HG03060 (cell line): ENCODE measurements around the gene PRPS2.

Experiments
- ATAC-seq: cut with Tn5 transposase; IDR thresholded peaks from one replicate; pipeline ENCODE4 v1.9.1; 2021; ENCODE audit warnings: low read depth, moderate number of reproducible peaks; ENCODE audit not compliant: unreplicated experiment

The PRPS2 gene

DNA sequence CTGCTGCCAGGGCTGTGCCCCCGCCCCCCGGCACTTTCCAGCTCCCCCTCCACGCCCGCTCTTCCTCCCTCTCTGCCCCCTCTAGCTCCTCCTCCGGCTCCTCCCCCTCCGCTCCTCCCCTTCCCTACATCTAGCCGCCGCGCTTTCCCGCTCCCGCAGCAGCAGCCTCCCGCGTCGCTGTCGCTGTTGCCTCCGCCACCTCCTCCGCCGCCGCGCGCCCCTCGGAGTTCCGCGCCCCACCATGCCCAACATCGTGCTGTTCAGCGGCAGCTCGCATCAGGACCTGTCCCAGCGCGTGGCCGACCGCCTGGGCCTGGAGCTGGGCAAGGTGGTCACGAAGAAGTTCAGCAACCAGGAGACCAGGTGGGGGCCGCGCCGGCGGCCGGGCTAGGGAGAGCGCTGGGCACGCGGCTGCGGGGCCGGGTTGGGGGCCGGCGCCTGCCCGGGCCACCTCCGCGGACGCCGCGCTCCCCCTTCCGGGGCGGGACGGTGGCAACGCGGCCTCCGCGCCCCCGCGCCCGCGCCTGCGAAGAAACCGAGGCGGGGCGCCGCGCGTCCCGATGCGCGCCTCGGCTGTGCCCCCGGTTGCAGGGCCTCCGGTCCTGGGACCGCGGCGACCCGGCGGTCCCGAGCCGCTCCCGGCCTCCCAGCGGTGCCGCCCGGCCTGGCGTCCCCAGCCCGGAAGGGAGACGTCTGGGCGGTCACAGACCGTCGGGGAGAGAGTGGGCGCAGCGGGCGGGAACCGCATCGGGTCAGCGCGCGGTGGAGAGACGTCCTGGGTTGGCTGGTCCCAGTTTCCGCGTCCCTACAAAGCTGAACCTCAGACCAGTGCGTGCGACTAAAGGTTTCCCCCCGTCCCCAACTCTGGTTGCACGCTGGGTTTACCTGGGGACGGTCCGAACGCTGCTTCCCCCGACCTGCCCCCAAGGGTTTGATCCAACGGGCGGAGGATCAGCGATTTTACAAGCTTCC is at the start of gene PRPS2:
Gene PRPS2, plus strand, starts transcription at position 156 of the 972 bp plus-strand sequence. Its CDS starts 86 bp downstream, at position 242.
- ATAC-seq = no peak

DNA sequence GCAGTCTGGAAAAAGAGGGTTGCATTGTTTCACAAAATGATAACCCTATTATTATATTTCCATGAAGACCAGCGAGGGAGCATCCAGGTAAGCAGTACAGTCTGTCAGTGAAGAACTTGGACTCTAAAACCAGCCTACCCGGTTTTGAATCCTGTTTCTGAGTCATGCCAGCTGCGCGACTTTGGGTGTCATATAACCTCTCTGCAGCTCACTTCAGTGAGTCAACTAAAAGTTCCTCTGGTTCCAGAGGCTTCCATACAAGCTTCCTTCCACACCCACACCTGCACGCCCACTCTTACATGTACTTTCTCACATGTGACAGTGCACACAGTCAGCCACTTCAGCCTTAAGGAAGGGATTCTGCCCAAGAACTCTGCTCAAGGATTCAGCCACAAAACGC is 49.8 kb upstream of the PRPS2 start:
- no peak for ATAC-seq

DNA sequence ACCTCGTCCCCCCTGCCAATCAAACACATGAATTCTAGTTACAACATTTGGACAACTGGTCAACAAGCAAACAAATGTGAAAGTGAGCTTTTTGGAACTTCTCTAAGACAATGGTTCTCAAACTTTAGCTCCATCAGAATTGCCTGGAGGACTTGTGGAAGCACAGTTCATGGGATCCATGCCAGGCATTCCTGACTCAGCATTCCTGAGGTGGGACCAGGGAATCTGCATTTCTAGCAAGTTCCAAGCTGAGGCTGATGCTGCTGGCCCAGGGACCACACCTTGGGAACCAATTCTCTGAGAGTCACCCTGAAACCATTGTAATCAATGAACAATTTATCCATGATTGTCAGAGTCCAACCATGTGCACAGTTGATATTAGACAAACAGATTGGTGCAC is 43.8 kb upstream of the PRPS2 start:
- ATAC-seq = no peak

DNA sequence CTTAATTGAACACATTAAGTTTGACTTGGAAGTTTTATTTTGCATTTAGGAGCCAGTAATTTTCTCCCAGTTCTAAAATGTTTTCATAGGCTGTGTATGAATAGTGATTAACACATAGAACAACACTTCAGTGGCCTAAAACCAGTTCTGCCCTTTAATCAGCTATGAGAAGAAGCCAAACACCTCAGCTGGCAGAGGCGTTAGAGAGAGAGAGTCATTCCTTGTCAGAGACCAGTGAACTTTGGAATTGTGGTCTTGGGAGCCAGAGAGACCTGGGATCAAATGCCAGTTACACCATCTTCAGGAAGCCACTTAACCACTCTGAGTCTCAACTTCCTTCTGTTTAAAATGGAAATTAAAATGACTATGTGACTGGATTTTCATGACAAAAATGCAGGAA is 39.3 kb upstream of the PRPS2 start:
- no peak for ATAC-seq

DNA sequence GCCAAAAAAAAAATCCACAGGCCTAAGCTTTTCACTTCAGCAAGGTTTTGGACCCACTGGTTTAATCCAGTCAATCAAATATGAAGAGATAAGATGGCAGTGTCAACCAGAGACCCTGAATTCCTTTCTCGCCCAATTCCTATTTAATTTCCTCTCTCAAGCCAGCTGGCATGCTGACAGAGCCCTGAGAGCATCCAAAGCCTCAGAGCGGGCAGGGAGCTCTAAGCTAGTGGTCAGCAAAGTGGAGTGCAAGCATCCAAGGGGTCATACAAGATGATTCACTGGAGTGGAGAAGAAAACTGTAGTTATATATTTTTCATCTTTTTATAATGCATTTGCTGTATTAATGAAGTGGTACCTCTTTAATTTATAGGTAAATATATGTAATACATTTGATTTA is 37.8 kb upstream of the PRPS2 start:
- ATAC-seq = no peak

DNA sequence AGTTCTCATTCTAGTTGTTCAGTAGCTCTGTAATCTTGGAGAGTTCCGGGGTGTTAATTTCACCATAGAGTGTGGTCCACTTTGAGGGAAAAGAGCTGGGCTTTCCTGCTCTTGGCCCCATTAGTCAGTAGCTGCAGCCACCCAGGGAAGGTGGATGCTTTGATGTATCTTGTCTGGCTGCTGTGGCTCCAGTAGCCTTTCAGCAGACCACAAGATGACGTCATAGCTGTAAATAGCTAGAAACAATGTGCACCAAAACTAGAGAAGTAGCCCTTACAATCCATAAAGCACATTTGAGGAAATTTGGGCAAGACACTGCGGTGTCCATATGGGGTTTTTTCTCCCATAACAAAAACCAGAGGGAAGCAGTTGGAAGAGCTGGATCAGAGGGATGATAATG is 32.9 kb upstream of the PRPS2 start:
- no peak for ATAC-seq

DNA sequence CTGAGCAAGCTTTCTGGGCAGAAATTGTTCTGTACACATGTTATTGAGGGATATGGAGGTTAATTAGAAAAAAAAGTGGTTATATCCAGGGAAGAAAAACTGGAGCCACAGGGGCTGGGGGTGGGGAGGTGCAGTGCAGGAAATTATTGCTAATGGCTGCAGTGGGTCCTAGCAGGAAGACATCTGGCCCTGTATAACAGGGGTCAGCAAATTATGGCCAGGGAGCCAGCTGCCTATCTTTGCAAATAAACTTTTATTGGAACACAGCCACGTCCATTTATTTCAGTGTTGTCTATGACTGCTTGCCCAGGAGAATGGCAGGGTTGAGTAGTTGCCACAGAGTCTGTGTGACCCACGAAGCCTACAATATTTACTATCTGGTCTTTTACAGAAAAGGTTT is 23.4 kb upstream of the PRPS2 start:
- ATAC-seq = no peak

DNA sequence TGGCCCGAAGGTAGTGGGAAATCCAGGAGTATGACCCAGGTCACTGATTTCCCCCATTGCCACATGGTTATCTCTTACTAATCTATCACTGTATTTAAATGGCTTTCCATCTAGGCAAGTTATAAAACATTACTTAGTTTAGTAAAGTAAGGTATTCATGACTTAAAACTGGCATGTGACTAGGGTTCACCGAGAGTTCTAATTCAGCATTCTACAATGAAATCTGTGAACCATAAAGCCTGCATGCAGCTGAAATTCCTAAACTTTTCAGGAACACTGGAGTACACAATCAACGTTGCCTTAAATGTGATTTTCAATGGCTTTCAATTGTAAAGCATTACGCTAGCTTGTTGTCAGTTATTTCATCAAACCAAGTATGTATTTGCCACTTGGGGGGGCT is 22.7 kb upstream of the PRPS2 start:
- ATAC-seq = no peak

DNA sequence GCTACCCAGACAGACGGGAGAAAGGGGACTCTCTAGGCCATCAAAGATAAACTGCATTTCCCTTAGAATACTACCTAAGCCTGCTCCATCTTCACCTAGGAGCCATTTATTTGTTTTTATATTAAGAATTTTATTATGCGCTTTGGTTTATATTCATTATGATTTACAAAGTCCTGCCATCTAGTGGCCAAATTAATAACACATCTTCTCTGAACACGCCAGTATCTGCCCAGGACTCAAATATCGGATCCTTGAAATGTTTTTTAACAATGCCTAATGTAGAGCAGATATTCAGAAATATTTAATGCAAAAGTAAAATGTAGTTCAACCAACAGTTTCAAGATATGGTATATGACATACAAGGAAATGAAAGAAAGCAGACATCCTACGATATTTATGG is 20.8 kb upstream of the PRPS2 start:
- no peak for ATAC-seq

DNA sequence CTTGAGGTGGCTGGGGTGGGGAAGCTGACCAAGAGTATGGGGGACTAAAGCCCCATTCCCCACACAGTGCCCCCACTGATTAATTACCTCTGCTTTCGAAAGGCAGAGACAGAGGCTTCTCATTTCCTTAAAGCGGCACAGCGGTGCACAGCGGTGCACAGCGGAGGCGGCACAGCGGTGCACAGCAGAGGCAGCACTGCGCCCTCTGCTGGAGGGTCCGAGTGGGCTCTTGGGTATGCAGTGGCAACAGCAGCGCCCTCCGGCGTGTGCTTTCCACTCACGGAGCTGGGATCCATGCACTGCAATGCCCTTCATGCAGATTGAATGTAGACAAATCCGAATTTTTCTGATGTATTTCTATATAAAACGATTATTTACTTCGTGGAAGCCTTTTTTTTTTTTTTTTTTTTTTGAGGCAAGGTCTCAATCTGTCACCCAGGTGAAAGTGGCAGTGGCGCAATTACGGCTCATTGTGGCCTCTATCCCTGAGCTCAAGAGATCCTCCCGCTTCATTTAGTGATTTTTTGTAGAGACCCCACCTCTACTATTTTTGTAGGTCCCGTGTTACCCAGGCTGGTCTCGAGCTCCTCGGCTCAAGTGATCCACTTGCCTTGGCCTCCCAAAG is 19.7 kb upstream of the PRPS2 start:
- ATAC-seq = no peak

DNA sequence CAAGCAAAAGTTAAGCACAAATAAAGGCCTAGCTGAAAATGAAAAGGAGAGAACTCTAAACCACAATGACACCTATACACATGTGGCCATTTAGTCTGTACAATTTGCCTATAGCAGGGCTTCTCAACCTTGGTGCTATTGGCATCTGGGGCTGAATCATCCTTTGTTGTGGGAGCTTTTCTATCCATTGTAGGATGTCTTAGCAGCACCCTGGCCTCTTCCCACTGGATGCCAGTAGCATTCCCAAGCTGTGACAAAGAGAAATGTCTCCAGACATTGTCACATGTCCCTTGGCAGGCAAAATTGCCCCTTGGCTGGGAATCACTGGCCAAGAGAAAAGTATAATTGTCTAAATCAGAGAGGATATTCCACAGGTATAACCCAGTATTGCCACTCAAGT is 13.5 kb upstream of the PRPS2 start:
- no peak for ATAC-seq

DNA sequence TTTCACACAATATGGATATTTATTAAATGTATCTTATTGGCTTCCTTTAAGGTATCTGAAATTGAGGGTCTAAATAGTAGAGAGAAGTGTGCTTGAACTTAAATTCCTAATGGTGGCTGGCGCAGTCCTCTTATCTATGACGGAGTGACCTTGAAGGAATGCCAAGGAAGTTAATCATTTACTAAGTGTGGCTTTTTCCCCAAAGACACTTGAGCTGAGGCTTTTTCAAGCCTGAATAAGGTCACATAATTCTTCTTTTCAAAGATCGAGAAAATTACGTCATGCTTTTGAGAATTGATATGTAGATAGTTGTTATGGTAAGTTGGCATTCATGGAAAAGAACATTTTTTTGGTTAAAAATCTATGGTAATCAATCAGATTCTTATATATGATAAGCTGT is 11.7 kb upstream of the PRPS2 start:
- no peak for ATAC-seq

DNA sequence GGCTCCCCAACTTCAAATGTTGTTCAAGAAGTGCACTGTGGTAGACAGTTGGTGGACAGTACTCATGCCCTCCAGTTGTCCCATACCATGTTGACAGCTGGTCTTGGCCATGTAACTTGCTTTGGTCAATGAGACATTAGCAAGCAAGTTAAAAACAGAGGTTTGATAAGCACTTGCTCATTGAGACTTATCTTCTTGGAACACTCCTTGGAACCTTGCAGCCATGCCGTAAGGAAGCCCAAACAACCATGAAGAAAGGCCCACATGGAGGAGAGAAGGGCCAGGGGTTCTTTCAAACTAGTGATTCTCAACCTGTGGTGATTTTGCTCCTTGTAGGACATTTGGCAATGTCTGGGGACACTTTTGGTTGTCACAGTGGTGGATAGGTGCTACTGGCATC is 2.6 kb upstream of the PRPS2 start:
- ATAC-seq = no peak

DNA sequence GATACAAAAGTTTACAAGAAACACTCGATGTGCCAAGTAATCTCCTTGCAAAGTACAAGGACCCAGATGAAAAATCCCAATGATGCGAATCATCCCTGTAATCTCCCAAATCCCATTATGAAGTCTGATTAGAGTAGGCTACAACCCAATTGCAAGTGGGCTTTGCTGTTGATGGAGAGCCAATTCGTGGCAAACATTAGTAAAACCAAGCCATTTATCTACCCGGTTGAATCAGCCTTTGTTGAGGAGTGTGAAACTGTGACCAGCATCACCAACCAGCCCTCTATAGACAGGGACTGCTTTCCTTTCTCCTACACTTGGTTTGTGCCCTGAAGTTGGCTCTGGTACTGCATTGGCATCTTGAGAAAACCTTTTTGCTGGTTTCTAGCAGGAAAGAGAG is 1.2 kb upstream of the PRPS2 start:
- no peak for ATAC-seq

DNA sequence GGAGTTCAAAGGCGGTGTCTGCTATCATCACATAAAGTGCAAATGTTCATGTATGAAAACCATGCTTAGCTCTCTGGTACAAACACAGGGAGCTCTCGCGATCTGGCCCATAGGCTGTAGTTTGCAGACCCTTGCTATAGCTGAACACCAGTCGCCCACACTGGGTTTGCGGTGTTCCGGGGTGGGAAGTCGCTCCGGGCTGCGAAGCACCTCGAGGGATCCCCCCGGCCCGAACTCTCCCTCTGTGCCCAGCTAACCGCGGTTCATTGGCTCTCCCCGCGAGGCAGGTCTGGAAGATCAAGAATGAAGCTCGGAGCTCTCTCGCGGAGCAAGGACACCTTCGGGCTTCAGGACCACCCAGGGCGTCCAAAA is 341 bp upstream of the PRPS2 start:
- no peak for ATAC-seq

DNA sequence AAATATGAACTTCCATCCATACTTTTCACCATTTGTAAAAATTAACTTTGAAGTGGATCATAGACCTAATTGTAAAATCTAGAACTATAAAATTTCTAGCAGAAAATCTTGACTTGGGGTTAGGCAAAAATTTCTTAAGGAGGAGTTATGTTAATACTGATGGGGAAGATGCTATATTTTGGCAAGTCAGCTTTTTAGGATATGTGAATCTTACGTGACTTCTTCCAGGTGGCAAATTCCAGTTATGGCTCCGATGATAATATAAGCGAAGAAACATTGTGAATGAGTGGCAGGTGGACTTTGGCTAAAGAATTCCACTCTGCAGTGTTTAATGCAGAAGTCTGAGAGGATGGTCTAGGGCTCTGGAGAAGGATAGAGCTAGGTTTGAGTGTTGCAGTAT is 1.5 kb downstream of the PRPS2 start:
- no peak for ATAC-seq

DNA sequence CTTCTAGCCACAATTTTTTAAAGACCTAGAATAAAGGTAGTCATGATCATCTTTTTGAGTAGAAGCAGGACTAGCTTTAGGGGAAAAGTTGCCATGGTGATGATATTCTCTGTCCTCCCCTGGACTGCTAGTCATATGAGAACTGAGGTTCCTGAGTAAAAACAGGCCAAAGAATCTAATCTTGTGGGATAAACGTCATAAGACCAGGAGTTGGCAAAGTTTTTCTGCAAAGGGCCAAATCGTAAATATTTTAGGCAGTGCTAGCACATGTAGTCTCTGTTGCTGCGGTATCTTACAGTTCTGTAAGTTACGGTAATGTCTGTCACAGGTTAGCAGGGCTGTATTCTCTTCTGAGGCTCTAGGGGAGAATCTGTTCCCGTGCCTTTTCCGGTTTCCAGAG is 3.4 kb downstream of the PRPS2 start:
- no peak for ATAC-seq

DNA sequence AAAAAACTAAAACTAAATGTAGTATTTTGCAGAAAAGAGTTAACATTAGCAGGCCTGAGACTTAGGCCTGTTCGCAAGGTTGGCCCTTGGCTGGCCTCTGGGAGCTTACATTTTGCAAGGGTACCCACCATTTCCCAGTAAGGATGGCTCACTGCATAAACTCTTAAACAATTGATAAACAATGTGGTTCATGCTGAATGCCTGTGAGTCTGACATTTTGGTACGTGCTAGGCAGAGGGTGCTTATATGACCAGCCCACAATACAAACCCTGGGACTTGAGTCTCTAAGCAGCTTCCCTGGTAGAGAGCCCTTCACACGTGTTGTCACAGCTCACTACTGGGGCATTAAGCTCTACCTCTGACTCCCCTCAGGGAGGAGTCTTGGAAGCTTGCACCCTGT is 7.4 kb downstream of the PRPS2 start:
- ATAC-seq = no peak

DNA sequence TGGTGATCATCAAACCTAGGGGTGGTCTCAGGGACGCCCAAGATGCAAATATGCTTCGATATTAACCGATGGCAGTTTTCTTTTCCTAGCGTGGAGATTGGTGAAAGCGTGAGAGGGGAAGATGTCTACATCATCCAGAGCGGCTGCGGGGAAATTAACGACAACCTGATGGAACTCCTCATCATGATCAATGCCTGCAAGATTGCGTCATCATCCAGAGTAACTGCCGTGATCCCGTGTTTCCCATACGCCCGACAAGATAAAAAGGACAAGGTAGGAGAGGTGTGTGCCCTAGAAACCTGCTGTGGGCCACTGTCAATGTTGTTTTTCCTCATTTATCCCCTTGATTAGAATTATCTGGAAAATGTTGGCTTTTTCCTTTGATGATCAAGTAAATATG is 7.9 kb downstream of the PRPS2 start:
- ATAC-seq = no peak

DNA sequence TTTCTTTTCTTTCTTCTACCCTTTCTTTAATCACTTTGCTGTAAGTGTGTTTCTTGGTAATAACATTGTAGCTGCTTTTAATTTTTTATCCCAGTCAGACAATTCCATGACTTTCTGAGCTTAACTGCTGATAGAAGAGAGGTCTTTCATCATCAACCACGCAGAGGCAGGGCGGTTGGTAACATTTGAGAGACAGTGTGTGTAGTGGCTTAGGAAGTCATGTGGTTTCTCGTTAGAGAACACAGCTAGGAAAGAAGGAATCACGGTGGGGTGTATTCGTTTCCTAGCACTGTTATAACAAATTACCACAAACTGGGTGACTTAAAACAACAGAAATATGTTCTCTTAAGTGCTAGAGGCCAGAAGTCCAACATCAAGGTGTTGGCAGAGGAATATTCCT is 11.5 kb downstream of the PRPS2 start:
- ATAC-seq = no peak

DNA sequence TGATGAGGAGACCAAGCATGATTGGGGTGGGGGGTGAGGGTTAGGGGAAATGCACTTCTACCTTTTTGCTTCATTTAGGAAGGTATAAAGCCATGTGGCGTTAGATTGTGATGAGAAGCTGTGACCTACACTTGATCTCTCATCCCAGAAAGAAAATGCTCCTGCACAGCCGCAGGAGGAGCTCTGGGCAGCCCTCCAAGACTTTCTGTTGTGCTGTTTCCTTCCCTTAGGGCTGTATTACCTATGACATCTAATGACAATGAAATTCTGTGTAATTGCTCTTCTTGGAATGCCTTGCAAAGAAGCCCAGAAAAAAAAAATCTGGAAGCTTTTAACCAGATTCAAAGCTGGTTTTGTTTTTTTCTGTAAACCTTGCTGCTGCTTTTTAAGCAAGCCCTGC is 13.4 kb downstream of the PRPS2 start:
- ATAC-seq = no peak

DNA sequence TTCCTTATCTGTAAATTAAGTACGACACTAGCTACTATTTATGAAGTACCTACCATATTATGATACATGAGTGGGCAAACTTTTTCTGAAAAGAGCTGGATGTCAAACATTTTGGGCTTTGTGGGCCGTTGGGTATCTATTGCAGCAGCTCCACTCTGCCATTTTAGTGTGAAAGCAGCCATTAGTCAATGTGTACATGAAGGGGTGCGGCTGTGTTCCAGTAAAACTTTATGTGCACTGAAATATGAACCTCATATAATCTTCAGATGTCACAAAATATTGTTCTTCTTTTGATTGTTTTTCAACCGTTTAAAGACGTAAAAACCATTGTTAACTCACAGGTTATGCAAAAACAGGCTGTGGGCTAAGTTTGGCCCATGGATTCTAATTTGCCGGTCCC is 14.1 kb downstream of the PRPS2 start:
- ATAC-seq = no peak
